DND-41 (cell line): ENCODE measurements around the gene GZF1.

Experiments used
- ATAC-seq: fragments of 200-7000 bp; cut with Tn5 transposase; 3 replicates; pipeline ENCODE4 v1.9.1; 2021; ENCODE audit warnings: low read depth; ENCODE audit not compliant: insufficient read depth
- DNase-seq: peaks from one replicate; pipeline ENCODE4 v3.0.0-alpha.2; 2020
- H2AFZ ChIP-seq: 2 replicates; pipeline ENCODE4 v1.6.0; 2012; ENCODE audit warnings: low read depth, low read length
- H3K27ac ChIP-seq: 2 replicates; pipeline ENCODE4 v1.5.1; 2012; ENCODE audit warnings: low read length, inconsistent platforms
- H3K27me3 ChIP-seq: fragments of 200-600 bp; sonication (generic); 2 replicates; pipeline ENCODE4 v1.6.0; 2012; ENCODE audit warnings: low read length, mild to moderate bottlenecking, inconsistent platforms; ENCODE audit not compliant: insufficient read depth, poor library complexity
- H3K36me3 ChIP-seq: 2 replicates; pipeline ENCODE4 v1.5.1; 2012; ENCODE audit warnings: low read length, inconsistent platforms; ENCODE audit not compliant: insufficient read depth
- H3K4me1 ChIP-seq: 2 replicates; pipeline ENCODE4 v1.5.1; 2012; ENCODE audit warnings: mild to moderate bottlenecking, low read length; ENCODE audit not compliant: insufficient read depth
- H3K4me2 ChIP-seq: 2 replicates; pipeline ENCODE4 v1.6.0; 2012; ENCODE audit warnings: mild to moderate bottlenecking, moderate library complexity, low read length, inconsistent platforms; ENCODE audit not compliant: insufficient read depth
- H3K4me3 ChIP-seq, 2 experiments: fragments of 200-600 bp in 1 of 2; shearing (Covaris generic) in 1 of 2; 2 replicates each; pipeline ENCODE4 v1.5.1; 2012 to 2016; ENCODE audit warnings: inconsistent platforms in 2 of 2, low read length in 2 of 2, mild to moderate bottlenecking in 2 of 2, low read depth in 1 of 2, moderate library complexity in 1 of 2
- H3K79me2 ChIP-seq: 2 replicates; pipeline ENCODE4 v1.6.0; 2012; ENCODE audit warnings: low read length, inconsistent platforms; ENCODE audit not compliant: insufficient read depth
- H3K9ac ChIP-seq: 2 replicates; pipeline ENCODE4 v1.6.0; 2012; ENCODE audit warnings: low read depth, mild to moderate bottlenecking, inconsistent platforms, low read length, moderate library complexity
- H3K9me3 ChIP-seq: 2 replicates; pipeline ENCODE4 v1.5.1; 2012; ENCODE audit warnings: low read length, moderate library complexity, mild to moderate bottlenecking, inconsistent platforms; ENCODE audit not compliant: insufficient read depth, severe bottlenecking
- H4K20me1 ChIP-seq: 2 replicates; pipeline ENCODE4 v1.6.0; 2012; ENCODE audit warnings: low read length; ENCODE audit not compliant: insufficient read depth
- EZH2 ChIP-seq: IDR thresholded peaks from 3 replicates; pipeline ENCODE4 v1.6.1; 2012; ENCODE audit warnings: borderline replicate concordance, low read depth, mild to moderate bottlenecking, moderate library complexity, low read length, inconsistent platforms; ENCODE audit not compliant: severe bottlenecking
- TF ChIP-seq, protein P1 (sequence below): IDR thresholded peaks from 2 replicates; pipeline ENCODE4 v1.5.1; 2012; ENCODE audit warnings: borderline replicate concordance, low read length, moderate library complexity, mild to moderate bottlenecking; ENCODE audit not compliant: poor library complexity, severe bottlenecking; ENCODE audit errors: extremely low read depth

Gene GZF1

DNA sequence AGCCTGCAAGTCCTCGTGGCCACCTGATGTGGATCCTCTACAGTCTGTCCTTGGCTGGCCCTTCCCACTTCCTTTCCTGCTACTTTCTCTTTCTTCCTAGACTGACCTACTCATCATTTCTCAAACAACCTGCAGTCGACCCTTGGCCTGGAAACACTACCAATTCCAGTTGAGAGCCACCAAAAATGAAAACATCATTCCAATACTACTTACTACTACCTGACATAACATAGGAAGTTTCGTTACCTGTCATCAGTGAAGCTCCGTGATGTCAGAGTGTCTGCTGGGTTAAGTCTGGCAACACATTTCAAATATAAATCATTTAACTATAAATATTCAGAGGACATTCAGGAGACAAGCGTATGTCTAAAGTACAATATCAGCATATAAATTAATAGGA, 13.8 kb downstream of the GZF1 start:
- no peaks in the 10 kb centered on the region for H3K4me1 ChIP-seq

DNA sequence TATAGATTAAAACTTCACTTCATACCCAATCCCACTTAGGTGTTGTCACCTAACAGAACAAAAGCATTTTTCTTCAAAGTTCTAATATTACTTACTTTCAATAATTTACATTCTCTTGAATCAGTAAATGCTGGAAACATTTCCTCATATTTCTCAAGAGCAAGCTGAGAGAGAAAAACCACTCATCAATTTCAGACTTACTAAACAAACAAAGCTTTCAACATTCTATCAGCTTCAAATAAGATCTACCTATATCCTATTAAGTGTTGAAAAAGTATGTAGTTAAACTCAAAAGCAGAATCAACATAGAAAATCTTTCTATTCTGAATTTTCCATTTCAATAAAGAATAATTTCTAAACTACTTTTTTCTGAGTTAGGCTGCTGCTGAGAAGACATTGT, 17.8 kb downstream of the GZF1 start:
- H3K36me3 ChIP-seq, result peaks cover 66% of the 10 kb centered on the region
- H3K27me3 ChIP-seq, result no peaks in the 10 kb centered on the region
- no peaks in the 10 kb centered on the region for H3K79me2 ChIP-seq
- no peak overlapping the region for H2AFZ ChIP-seq
- no peaks in the 10 kb centered on the region for H4K20me1 ChIP-seq
- no peaks in the 10 kb centered on the region for H3K9me3 ChIP-seq
- H3K9ac ChIP-seq, result no peak overlapping the region
- no peaks in the 10 kb centered on the region for H3K4me1 ChIP-seq
- no peak for TF ChIP-seq EZH2
- TF ChIP-seq, protein P1, sequence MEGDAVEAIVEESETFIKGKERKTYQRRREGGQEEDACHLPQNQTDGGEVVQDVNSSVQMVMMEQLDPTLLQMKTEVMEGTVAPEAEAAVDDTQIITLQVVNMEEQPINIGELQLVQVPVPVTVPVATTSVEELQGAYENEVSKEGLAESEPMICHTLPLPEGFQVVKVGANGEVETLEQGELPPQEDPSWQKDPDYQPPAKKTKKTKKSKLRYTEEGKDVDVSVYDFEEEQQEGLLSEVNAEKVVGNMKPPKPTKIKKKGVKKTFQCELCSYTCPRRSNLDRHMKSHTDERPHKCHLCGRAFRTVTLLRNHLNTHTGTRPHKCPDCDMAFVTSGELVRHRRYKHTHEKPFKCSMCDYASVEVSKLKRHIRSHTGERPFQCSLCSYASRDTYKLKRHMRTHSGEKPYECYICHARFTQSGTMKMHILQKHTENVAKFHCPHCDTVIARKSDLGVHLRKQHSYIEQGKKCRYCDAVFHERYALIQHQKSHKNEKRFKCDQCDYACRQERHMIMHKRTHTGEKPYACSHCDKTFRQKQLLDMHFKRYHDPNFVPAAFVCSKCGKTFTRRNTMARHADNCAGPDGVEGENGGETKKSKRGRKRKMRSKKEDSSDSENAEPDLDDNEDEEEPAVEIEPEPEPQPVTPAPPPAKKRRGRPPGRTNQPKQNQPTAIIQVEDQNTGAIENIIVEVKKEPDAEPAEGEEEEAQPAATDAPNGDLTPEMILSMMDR, result no peak
- DNase-seq (no peak), ATAC-seq (no peak)
- H3K27ac ChIP-seq, result no peak overlapping the region
- no peak overlapping the region for H3K4me2 ChIP-seq
- H3K4me3 ChIP-seq, result no peak overlapping the region

More for the DNA sequence above, 13.8 kb downstream of the GZF1 start:
- peaks cover 81% of the 10 kb centered on the region for H3K36me3 ChIP-seq
- DNase-seq, result no peak
- no peak overlapping the region for H3K9ac ChIP-seq
- no peak overlapping the region for H3K27ac ChIP-seq
- no peak overlapping the region for H2AFZ ChIP-seq
- ATAC-seq, result no peak
- H3K4me3 ChIP-seq, result no peak overlapping the region
- peaks cover 6% of the 10 kb centered on the region; the same call in 1 of the 2 replicates for H4K20me1 ChIP-seq
- H3K9me3 ChIP-seq, result no peaks in the 10 kb centered on the region
- no peaks in the 10 kb centered on the region for H3K79me2 ChIP-seq
- no peaks in the 10 kb centered on the region for H3K27me3 ChIP-seq
- H3K4me2 ChIP-seq, result no peak overlapping the region
- TF ChIP-seq EZH2, result no peak
- TF ChIP-seq, protein P1, result no peak

DNA sequence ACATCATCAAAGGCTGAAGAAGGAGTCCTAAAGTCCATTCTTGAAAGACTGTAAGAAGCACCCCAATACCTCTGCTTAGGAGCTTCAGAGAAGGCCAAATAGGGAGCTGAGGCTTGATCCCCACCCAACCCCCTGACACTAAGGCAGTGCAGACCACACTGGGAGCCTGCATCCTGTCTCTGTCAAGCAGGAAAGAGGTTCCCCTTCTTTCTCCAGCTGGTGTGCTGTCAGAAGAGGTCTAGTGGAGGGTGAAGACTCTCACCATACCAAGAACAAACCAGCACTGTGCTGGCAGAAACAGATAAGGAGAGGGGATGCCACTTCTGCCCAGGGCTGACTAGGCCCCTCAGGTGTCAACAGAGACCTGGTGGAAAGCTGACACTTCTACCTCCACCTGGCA, 19.9 kb downstream of the GZF1 start:
- Histone ChIP-seq H3K9ac (no peak overlapping the region), H3K79me2 (peaks cover 3% of the 10 kb centered on the region; the same call in 1 of the 2 replicates), H3K4me3 (no peak overlapping the region), H3K27ac (no peak overlapping the region), H3K4me2 (no peak overlapping the region), H2AFZ (no peak overlapping the region), H3K36me3 (peaks cover 55% of the 10 kb centered on the region), H3K27me3 (no peaks in the 10 kb centered on the region), H3K4me1 (no peaks in the 10 kb centered on the region), H3K9me3 (no peaks in the 10 kb centered on the region), H4K20me1 (no peaks in the 10 kb centered on the region)
- no peak for TF ChIP-seq EZH2
- TF ChIP-seq, protein P1, result no peak
- ATAC-seq (peak; percentile 59), DNase-seq (no peak)
